ENCODE measurements around the gene JKAMP.

DNA sequence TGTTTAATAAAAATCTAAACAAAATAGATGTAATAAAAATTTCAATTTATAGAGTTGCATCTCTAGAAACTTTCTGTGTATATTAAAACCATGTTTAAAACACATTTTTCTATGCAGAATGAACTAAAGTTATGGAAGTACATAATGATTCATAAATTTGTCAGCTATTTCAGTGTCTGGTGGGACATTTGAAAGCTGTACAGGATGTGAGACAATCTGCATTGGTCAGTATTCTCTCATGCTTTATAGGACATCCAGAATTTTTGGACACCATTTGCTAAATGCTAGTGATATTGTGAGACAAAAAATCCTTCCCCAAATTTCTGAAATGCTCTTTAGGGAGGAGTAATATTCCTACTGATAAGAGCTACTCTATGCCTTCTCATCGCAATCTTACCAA lies 32.5 kb upstream of the JKAMP start:
- TF ChIP-seq FOSL1 (IDR thresholded peaks at IDR 0.05; ENCODE audit: insufficient read depth, low read depth, low read length), result no peak
- TF ChIP-seq, protein P1, sequence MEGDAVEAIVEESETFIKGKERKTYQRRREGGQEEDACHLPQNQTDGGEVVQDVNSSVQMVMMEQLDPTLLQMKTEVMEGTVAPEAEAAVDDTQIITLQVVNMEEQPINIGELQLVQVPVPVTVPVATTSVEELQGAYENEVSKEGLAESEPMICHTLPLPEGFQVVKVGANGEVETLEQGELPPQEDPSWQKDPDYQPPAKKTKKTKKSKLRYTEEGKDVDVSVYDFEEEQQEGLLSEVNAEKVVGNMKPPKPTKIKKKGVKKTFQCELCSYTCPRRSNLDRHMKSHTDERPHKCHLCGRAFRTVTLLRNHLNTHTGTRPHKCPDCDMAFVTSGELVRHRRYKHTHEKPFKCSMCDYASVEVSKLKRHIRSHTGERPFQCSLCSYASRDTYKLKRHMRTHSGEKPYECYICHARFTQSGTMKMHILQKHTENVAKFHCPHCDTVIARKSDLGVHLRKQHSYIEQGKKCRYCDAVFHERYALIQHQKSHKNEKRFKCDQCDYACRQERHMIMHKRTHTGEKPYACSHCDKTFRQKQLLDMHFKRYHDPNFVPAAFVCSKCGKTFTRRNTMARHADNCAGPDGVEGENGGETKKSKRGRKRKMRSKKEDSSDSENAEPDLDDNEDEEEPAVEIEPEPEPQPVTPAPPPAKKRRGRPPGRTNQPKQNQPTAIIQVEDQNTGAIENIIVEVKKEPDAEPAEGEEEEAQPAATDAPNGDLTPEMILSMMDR (IDR thresholded peaks at IDR 0.05; ENCODE audit: control extremely low read depth in 1 of 3, insufficient read depth in 1 of 3, low read depth in 1 of 3, low read length in 3 of 3), result no peak
- TF ChIP-seq ZNF274 (IDR thresholded peaks at IDR 0.05; ENCODE audit: borderline replicate concordance, extremely low read depth, low read length), result no peak
- TF ChIP-seq EZH2 (IDR thresholded peaks at IDR 0.05; ENCODE audit: low read depth, low read length, severe bottlenecking), result no peak
- TF ChIP-seq POLR2A (IDR thresholded peaks at IDR 0.05; ENCODE audit: control extremely low read depth in 1 of 2, low read depth in 2 of 2, low read length in 2 of 2), result no peak
- no peak for TF ChIP-seq TEAD4 (IDR thresholded peaks at IDR 0.05; ENCODE audit: low read depth, low read length)
- TF ChIP-seq, protein P2, sequence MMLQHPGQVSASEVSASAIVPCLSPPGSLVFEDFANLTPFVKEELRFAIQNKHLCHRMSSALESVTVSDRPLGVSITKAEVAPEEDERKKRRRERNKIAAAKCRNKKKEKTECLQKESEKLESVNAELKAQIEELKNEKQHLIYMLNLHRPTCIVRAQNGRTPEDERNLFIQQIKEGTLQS (IDR thresholded peaks at IDR 0.05; ENCODE audit: insufficient read depth, low read depth, low read length), result no peak
- no peak for TF ChIP-seq CBX5 (IDR thresholded peaks at IDR 0.05; ENCODE audit: low read depth, low read length)
- TF ChIP-seq, protein P3, sequence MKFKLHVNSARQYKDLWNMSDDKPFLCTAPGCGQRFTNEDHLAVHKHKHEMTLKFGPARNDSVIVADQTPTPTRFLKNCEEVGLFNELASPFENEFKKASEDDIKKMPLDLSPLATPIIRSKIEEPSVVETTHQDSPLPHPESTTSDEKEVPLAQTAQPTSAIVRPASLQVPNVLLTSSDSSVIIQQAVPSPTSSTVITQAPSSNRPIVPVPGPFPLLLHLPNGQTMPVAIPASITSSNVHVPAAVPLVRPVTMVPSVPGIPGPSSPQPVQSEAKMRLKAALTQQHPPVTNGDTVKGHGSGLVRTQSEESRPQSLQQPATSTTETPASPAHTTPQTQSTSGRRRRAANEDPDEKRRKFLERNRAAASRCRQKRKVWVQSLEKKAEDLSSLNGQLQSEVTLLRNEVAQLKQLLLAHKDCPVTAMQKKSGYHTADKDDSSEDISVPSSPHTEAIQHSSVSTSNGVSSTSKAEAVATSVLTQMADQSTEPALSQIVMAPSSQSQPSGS (IDR thresholded peaks at IDR 0.05; ENCODE audit: low read length), result no peak
- TF ChIP-seq SUZ12 (IDR thresholded peaks at IDR 0.05; ENCODE audit: low read length), result no peak
- no peak for TF ChIP-seq RFX5 (IDR thresholded peaks at IDR 0.05; ENCODE audit: borderline replicate concordance, low read depth, low read length)

Data from H1 (cell line).